ENCODE data around the gene SMCO3.

The SMCO3 gene

GRCh38 chr12:14814014-14814413, at the start of gene SMCO3:
Gene SMCO3, minus strand, starts transcription at chr12:14814182. Its CDS starts 7,502 bp downstream, at chr12:14806680.
- no peak for DNase-seq (ENCODE audit: low read depth in 1 of 2, low spot score in 1 of 2)

DNA sequence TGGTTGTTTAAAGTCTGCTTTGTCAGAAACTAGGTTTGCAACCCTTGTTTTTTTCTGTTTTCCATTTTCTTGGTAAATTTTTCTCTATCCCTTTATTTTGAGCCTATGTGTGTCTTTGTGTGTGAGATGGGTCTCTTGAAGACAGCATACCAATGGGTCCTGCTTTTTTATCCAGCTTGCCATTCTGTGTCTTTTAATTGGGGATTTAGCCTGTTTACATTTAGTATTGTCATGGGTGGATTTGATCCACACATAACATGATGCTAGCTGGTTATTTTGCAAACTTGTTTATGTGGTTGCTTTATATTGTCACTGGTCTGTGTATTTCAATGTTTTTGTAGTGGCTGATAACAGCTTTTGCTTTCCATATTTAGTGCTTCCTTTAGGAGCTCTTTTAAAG, 46.5 kb upstream of the SMCO3 start:
- no peak for DNase-seq (ENCODE audit: low read depth in 1 of 2, low spot score in 1 of 2)

DNA sequence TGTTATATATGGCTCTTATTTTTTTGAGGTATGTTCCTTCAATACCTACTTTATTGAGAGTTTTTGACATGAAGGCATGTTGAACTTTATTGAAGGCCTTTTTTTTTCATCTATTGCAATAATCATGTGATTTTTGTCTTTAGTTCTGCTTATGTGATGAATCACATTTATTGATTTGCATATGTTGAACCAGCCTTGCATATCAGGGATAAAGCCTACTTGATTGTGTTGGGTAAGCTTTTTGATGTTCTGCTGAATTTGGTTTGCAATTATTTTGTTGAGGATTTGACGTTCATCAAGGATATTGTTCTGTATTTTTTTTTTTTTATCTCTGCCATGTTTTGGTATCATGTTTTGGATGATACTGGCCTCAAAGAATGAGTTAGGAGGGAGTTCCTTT, 44.5 kb upstream of the SMCO3 start:
- DNase-seq (ENCODE audit: low read depth in 1 of 2, low spot score in 1 of 2), result no peak

GRCh38 chr12:14854586-14855183, 40.7 kb upstream of the SMCO3 start:
- DNase-seq (ENCODE audit: low read depth in 1 of 2, low spot score in 1 of 2), result no peak

DNA sequence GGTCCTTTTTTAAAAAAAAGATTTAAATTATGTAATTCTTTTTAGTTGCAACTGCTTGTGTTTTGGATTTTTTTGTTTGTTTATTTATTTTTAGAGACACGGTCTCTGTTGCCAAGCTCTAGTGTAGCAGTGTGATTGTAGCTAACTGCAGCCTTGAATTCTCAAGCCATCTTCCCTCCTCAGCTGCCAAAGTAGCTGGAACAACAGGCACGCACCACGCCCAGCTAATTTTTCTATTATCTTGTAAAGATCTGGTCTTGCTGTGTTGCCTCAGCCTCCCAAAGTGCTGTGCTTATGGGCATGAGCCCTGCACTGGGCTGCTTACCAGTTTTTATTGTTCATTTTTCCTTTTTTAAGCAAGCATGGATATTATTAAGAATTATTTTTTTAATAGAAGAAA, 40.0 kb upstream of the SMCO3 start:
- DNase-seq (ENCODE audit: low read depth in 1 of 2, low spot score in 1 of 2), result no peak

DNA sequence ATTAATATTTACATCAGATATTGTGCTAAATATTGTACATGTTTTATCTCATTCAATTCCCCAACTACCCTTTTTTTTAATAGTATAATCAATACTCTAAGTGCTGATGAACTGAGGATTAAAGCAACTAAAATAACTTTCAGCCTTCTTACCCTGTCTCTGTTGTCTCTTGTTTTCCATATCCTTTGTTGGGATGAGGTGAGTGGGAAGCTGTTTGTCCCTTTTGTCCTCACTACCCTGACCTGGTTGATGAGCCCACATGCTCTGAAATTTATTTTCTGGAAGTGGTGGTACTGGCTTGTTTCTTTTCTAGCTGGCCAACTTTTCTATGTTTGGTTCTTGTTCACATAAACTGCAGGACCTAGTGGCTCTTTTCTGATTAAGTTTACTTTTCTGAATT, 38.9 kb upstream of the SMCO3 start:
- no peak for DNase-seq (ENCODE audit: low read depth in 1 of 2, low spot score in 1 of 2)

GRCh38 chr12:14850929-14851663, 37.1 kb upstream of the SMCO3 start:
- DNase-seq (ENCODE audit: low read depth in 1 of 2, low spot score in 1 of 2), result no peak

DNA sequence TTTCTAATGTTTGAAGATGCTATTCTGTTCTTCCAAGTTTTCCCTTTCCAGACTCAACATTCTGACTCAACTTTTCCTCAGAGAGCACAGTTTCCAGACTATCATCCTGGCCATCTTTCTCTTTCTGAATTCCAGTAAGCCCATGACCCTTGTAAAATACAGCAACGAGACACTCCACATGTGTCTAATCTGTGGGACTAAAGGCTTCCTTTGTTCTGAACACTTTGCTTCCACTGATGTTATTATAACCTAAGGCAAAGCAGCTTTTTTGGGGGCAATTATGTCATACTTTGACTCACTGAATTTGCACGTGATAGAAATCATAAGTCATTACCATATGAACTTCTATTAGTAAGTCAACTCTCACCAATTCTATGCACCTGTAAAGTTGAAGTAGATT, 35.7 kb upstream of the SMCO3 start:
- DNase-seq (ENCODE audit: low read depth in 1 of 2, low spot score in 1 of 2), result no peak

- no peak for DNase-seq (ENCODE audit: low read depth in 1 of 2, low spot score in 1 of 2)
These were observed 33.0 kb upstream of the SMCO3 start for GRCh38 chr12:14846876-14847580.

- no peak for DNase-seq (ENCODE audit: low read depth in 1 of 2, low spot score in 1 of 2)
These were observed 32.1 kb upstream of the SMCO3 start for GRCh38 chr12:14846042-14846587.

DNA sequence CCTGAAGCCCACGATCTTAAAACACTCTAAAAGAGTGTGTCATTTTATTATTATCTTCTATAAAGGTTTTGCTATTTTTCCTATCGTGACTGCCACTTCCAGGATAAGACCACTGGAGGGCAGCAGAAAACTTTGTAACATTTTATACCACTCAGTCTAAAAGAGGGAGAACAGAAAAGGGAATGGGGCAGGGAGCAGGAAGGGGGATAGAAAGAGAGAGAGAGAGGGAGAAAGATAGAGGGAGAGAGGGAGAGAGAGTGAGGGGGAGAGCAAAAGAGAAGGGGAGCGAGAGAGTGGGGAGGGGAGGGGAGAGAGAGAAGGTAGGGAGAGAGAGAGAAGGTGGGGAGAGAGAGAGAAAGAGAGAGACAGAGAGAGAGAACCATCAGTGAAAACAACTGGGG, 31.4 kb upstream of the SMCO3 start:
- DNase-seq (ENCODE audit: low read depth in 1 of 2, low spot score in 1 of 2), result no peak

GRCh38 chr12:14844401-14844800, 30.4 kb upstream of the SMCO3 start:
- no peak for DNase-seq (ENCODE audit: low read depth in 1 of 2, low spot score in 1 of 2)

GRCh38 chr12:14843425-14843887, 29.5 kb upstream of the SMCO3 start, which contains the start of gene ART4:
Gene ART4, minus strand, starts transcription at chr12:14843526. Its CDS starts 413 bp downstream, at chr12:14843113.
- DNase-seq (ENCODE audit: low read depth in 1 of 2, low spot score in 1 of 2), result no peak

GRCh38 chr12:14842315-14842714, 28.3 kb upstream of the SMCO3 start:
- DNase-seq (ENCODE audit: low read depth in 1 of 2, low spot score in 1 of 2), result no peak

GRCh38 chr12:14841761-14842160, 27.8 kb upstream of the SMCO3 start:
- DNase-seq (ENCODE audit: low read depth in 1 of 2, low spot score in 1 of 2), result no peak

DNA sequence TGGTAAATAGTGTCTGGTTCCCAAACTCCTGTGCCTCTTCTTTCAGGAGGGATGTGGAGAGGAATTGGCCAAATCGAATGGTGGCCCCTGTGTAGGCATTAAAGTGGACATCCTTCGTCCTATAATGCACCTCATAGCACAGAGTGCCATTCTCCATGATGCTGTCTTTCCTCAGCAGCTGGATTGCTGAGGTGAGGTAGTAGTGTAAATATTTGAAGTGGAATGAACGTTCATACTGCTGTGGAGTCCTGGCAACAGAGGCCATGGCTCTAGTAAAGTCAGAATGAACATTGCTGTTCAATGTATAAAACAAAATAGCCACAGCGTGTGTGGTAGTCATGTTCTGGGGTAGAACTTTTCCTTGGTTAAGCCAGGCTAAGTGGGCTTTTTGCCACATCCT, 26.6 kb upstream of the SMCO3 start:
- no peak for DNase-seq (ENCODE audit: low read depth in 1 of 2, low spot score in 1 of 2)

DNA sequence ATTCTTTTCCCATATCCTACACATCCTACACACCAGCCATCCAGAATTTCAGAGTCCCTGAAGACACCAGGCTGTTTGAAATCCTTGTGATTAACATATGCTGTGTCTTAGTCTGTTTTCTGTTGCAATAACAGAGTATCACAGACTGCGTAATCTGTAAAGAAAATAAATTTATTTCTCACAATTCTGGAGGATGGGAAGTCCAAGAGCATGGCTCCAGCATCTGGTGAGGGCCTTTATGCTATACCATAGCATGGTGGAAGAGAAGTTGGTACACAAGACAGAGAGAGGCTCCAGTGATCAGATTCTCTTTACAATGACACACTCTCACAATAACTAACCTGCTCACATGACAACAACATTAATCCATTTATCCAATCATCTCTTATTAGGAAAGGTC, 25.3 kb upstream of the SMCO3 start:
- DNase-seq (ENCODE audit: low read depth in 1 of 2, low spot score in 1 of 2), result no peak

DNA sequence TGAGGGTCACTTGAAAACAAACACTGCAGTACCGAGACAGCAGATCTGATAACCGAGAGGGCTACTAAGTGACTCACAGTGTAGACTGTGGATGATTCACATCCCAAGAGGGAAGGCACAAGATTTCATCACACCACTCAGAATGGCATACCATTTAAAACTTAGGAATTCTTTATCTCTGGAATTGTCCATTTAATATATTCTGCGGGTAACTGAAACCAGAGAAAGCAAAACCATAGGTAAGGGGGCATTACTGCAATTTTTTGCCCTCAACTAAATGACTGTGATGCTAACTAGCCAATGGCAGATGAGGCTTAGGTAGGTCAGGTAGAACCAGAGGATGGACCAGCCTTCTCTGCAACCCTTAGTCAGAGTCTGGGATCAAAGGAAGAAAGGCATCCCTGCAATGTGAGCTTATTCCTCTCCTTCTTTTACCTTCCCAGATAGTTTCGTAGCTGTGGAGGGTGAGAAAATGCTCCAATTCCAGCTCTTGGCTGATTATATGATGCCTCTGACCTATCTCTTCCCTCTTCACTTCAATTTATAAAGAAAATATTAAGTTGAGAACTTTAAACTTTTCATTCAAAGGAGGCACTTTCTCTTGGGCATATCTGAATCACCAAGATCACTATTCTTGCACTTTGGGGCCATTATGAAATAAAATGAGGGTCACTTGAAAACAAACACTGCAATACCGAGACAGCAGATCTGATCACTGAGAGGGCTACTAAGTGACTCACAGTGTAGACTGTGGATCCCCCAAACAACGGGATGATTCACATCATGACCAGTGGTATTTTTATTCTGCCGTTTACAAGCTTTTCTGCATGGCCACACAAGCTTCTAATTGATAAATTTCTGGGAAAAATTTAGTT, 22.6 kb upstream of the SMCO3 start:
- DNase-seq (ENCODE audit: low read depth in 1 of 2, low spot score in 1 of 2), result no peak

DNA sequence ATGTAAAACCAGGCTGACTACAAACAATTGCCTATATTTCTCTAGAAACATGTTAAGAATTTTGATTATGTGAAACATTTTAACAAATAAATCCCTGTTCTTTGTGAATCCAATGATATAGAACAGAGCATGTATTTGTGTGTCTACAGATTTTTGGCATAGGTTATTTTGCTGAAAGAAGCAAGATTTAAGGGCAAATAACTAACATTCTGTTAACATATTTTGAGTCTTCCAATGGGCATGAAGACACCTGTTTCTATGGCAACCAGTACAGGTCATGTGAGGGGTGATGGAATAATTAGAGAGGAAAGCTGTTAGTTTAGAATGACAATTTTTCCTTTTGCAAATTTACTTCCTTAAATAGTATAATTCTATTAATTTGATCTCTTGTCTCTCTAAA, 20.5 kb upstream of the SMCO3 start:
- no peak for DNase-seq (ENCODE audit: low read depth in 1 of 2, low spot score in 1 of 2)

- DNase-seq (ENCODE audit: low read depth in 1 of 2, low spot score in 1 of 2), result no peak
These were observed 20.0 kb upstream of the SMCO3 start for GRCh38 chr12:14833952-14834351.

DNA sequence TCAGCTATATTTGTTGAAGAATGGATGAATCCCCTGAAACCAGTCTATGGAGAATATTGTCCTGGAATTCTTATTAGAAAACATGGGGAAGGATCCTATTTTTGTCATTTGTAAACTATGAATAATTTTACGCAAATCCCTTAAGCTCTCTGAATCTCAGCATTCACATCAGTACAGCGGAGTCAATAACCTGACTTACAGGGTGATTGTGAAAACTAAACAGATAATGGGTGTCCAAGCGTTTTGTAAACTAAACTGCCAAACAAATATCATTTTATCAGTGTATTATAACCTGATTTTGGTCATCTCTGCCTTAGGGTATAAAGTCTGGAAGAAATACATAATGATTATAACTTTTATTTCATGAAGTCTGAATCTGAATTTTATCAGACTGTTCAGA, 19.4 kb upstream of the SMCO3 start:
- no peak for DNase-seq (ENCODE audit: low read depth in 1 of 2, low spot score in 1 of 2)
